Stimulated activated CD8-positive, alpha-beta memory T cell treated with anti-CD3 and anti-CD28 coated beads, Interleukin-15, amount 100 ng/mL, for 24 hours (primary cell): ENCODE results near the gene FCER1G.
"Not testable (repeated sequence)": the region's sequence is repeated elsewhere in the genome, so short reads cannot be mapped to it uniquely, and the experiment has no call there.

Experiments used
- DNase-seq: peaks from one replicate; pipeline ENCODE4 v3.0.0-alpha.2; 2020; ENCODE audit warnings: low read depth

The FCER1G gene

GRCh38 chr1:161229896-161230295 lies 14.8 kb downstream of the FCER1G start:
- DNase-seq: no peak

GRCh38 chr1:161230762-161231161 lies 15.7 kb downstream of the FCER1G start:
- no peak for DNase-seq

DNA sequence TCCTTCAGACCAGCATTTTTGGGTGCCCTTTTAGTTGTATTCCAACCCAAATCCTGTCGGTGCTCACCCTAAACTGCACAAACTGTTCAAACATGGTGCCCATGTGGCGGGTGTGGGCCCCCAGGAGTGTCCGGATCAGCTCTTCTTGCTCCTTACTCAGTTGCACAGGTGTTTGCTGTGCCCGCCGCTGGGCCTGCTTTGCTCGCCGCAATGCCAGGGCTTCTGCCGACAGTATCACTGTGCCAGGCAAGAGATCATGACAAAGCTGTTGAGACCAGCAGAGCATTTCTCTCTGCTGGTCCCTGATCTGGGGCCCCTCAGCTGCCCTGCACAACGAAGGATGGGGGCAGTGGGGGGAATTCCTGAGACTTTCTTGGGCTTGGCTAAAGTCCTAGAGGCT lies 18.0 kb downstream of the FCER1G start:
- DNase-seq: no peak

DNA sequence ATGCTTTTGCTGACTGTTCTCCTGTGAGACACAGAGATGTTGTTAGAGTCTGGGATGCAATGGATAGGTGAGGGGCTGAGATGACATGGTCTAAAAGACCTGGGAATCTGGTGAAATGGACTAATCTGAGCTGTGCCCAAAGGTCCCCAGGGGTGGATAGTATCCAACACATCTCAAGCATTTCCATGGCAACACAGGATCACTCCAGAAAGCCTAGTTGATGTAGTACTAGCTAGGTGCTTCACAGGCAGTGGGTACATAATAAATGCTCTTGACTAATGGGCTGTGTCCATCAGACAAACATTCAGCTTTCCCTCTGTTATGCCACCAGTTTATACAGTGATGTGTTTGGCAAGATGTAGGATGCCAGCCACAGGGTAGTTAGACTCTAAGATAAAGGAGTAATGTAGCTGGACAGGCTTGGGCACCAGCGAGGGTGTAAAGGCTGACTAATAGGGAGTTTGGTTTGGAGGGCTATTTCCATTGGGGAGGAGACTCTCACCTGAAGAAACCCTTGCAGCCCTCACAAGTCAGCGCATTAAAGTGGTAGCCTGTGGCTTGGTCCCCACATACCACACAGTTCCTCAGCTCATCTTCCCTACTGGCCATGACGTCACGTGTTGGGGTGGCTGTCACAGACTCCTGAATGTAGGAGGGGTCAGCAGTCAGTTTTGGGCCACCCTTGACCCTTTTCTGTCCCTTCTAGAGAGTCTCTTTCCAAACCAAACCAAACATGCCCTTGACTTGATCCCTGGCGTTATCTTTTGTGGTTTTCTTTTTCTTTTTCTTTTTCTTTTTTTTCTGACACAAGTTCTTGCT lies 21.1 kb downstream of the FCER1G start:
- DNase-seq: no peak

DNA sequence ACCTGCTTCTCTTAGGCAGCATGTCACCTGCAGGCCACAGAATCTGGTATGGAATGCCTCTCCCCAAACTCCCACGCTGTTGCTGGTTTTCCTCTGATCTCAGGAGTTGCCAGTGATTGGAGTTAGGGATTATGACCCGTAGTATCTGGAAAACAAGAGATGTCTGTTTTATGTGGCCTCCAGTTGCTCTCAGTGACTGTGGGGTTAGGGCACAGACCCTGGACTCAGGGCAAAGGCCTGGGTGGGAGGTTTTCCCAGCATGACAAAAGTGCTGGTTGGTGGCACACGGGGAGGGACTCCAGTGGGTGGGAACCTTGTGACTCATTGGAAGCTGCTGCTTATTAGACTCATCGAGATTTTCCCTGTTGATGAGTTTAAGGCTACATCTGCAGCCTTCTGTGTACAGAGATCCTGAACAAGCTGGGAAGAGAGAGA lies 23.0 kb downstream of the FCER1G start, which contains the start of gene NR1I3:
NR1I3 (minus strand) TSS at position 165 of the 435 bp plus-strand sequence. CDS start 1,638 bp downstream, outside the sequence.
- DNase-seq: no peak

DNA sequence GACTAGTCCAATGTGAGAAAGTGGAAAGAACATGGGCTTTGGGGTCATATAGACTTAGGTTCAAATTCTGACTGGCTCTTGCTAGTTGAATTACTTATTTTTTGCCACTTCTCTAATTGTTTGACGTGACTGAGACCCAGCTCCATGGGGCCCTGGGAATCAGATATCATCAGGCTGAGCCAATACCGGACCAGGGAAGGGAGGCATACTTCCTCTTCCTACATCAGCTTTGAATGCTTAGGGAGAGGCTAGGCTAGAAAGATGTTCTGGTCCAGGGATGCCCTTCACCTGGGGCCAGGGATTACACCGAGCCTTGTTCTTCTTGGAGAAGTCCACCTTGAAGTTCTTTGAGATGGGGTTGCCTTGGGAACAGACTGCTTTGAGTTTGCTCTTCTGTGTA lies 26.6 kb downstream of the FCER1G start:
- DNase-seq: no peak

DNA sequence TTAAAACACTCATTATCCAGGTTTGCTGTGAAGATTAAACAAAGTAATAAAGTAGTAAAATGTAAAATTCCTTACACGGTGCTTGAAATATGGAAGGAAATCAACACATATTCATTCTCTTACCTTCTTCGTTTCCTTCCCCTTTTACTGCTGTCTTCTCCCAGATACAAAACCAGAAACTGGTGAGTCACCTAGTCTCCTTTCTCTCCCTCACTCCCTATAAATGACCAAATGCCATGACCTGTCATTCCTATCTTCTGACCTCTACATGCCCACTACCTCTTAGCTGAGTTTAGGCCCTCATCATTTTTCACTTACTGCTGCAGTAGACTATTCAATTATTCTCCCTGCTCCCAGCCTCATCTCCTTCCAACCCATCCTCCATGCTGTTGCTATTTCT lies 27.2 kb downstream of the FCER1G start:
- DNase-seq: no peak

DNA sequence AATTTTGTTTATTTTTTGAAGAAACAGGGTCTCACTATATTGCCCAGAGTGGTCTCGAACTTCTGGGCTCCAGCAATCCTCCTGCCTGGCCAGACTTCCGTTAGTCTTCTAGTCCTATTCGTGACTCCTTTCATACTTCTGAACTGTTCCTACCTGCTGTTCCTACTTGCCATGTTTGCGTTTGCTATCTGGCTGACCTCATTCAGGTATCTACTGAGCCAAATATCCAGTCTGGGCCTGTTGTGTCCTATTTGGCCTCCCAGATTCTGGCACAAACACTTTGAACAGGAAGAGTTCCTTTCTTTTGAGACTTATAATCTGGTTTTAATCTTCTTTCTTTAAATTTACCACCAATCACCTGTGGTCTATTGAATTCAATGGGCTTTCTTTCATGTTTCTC lies 29.8 kb downstream of the FCER1G start:
- DNase-seq: no peak

DNA sequence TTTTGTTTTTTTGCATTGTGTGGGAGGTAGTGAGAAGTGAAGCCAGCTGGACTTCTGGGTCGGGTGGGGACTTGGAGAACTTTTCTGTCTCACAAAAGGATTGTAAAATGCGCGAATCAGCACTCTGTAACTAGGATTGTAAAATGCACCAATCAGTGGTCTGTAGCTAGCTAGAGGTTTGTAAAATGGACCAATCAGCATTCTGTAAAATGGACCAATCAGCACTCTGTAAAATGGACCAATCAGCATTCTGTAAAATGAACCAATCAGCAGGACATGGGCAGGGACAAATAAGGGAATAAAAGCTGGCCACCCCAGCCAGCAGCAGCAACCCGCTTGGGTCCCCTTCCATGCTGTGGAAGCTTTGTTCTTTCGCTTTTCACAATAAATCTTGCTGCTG lies 35.0 kb downstream of the FCER1G start:
- DNase-seq: not testable (repeated sequence)

DNA sequence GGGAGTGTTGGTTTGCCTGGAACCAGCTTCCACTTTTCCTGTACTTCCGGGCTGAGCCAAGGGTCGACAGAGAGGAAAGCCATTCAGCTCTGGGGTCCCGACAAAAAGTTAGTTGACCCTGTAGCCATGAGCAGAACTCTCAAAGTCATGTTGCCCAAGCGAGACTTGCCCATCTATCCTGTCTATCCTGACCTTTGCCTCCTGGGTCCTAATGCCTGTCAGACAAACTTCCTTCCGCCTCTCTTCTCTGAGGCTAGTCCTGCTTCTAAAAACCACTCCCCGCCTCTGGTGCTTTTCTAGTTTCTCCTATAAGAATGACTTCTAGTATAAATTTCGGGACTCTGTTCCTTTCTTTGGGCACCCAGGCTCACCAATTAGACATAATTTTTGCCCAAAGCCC lies 35.7 kb downstream of the FCER1G start:
- no peak for DNase-seq

- DNase-seq: no peak
Measured at GRCh38 chr1:161251579-161251978, 36.5 kb downstream of the FCER1G start.

GRCh38 chr1:161255302-161255701 lies 40.2 kb downstream of the FCER1G start:
- DNase-seq: not testable (repeated sequence)

- not testable (repeated sequence) for DNase-seq
Measured at GRCh38 chr1:161255955-161256520, 40.9 kb downstream of the FCER1G start.

GRCh38 chr1:161257109-161257508 lies 42.0 kb downstream of the FCER1G start:
- DNase-seq: not testable (repeated sequence)

DNA sequence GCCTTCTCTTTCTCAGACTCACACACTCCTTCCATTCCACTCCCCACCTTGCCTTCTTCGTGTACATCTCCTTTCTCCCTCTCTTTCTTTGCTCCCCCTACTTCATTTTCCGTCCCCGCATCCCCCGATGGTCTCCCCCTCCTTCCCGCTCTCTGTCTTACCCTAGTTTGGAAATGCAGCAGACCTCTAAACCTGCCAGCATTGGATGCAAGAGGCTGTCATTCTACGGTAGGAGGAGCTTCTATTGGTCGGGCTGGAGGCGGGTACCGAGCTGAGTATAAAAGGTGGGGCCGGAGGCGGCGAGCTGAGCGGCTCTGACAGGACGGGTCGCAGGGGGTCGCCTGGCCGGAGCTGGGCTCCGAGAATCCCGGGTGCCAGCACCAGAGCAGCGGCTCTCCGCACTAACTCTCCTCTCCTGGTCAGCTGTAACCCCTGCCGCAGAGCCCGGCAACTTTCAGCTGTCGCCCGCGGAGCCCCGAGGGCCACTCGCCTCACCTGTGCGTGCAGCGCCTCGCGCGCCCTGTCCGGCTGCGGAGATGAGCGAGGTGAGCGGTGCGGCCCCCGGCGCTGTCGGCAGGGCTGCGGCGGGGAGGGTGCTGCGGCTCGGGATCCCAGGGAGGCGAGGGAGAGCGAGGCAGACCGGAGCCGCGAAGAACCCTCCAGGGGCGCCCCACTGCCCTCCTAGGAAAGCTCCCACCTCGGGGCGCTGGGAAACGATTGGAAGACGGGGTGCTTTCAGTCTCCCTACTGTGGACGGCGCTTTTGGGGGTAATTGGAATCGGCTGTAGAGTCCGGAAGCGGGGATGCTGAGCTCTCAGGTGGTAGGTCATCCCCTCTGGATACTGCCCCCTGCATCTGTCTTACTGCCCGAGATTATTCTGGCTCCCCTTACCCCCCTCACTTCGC lies 43.6 kb downstream of the FCER1G start, which contains the start of gene PCP4L1:
PCP4L1 (plus strand) TSS at position 307 of the 906 bp plus-strand sequence; CDS start at position 537, 230 bp downstream.
- DNase-seq: peak; percentile 1

- DNase-seq: no peak
Measured at GRCh38 chr1:161259345-161259702, 44.2 kb downstream of the FCER1G start.

GRCh38 chr1:161259765-161260164 lies 44.7 kb downstream of the FCER1G start:
- no peak for DNase-seq

DNA sequence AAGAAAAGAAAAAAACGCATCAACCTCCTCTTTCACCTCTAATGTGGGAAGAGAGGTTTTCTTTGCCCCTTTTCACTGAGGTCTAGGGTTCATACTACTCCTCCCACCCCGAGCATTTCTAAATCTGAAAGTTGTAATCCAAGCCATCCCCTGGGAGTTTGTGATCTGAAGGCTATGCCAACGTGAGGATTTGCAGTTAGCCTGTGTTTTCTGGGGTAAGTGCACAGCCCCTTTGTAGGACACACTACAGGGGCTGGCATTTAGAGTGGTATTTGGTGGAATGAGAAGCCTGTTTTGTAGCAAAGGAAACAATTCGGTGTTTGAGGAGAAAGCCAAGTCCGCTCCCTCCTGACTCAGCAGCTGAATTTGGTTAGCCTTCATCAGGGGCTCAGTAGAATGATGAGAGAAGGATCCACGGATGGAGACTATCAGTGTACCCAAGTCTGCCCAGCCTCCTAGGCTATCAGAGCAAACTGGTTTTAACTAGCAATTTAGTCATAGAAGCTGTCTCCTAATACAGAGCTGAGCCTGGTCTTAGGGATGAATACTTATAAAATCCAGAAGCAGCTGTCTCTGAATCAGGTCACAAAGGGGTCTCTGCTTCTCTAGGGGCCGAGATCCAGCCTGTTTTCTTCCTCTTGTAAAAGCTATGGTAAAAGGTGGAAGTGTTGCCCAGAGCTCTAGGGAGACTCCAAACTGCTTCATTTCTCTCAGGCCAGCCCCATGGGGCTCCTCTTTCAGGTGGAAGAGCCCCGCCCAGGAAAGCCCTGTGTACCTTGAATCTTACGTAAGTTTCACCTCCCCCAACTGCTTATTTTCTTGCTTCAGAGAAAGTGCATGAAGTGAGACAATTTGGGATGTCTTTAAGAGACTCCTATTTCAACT lies 45.5 kb downstream of the FCER1G start:
- DNase-seq: no peak

GRCh38 chr1:161261261-161262235 lies 46.5 kb downstream of the FCER1G start:
- DNase-seq: no peak

DNA sequence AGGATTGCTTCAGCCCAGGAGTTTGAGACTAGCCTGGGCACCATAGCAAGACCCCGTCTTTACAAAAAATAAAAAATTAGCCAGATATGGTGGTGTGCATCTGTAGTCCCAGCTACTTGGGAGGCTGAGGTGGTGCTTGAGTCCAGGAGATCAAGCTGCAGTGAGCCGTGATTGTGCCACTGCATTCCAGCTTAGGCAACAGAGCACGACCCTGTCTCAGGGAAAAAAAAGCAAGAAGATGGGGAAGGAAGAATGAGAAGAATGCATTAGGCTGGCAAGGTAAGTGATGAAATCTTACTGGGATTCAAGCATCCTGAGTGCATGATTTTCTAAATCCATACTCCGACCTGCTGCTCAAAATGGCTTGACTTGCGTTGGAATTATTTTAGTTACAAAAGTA lies 50.2 kb downstream of the FCER1G start:
- no peak for DNase-seq
